Measurements from ENCODE around the gene PRR23E. TPM values are rescaled to one million over a fixed set of nuclear protein-coding genes. Genes with fewer than 3 reads are reported as not detected.

Gene PRR23E
- total RNA-seq, 1 donor from 2014 or later = not detected

GRCh38 chr3:127215714-127216414 is 22.9 kb downstream of the PRR23E start:
- H3K36me3 Mint-ChIP-seq (ENCODE audit: unreplicated experiment) = no peaks in the 10 kb centered on the region
- TF ChIP-seq CTCF (IDR thresholded peaks at IDR 0.05; ENCODE audit: partially characterized antibody, unreplicated experiment) = no peak
- H3K9me3 Mint-ChIP-seq (ENCODE audit: unreplicated experiment) = peaks cover 2% of the 10 kb centered on the region
- no peak overlapping the region for H3K27ac Mint-ChIP-seq (ENCODE audit: unreplicated experiment)
- H3K27me3 Mint-ChIP-seq (ENCODE audit: unreplicated experiment) = peaks cover 5% of the 10 kb centered on the region
- no peak overlapping the region for H3K4me3 Mint-ChIP-seq (ENCODE audit: unreplicated experiment)
- peaks cover 10% of the 10 kb centered on the region for H3K4me1 Mint-ChIP-seq (ENCODE audit: low read depth, unreplicated experiment)
- DNase-seq = peak; percentile 61

GRCh38 chr3:127216415-127217261 is 23.7 kb downstream of the PRR23E start:
- DNase-seq = no peak
- H3K36me3 Mint-ChIP-seq (ENCODE audit: unreplicated experiment) = no peaks in the 10 kb centered on the region
- H3K4me1 Mint-ChIP-seq (ENCODE audit: low read depth, unreplicated experiment) = peaks cover 10% of the 10 kb centered on the region
- no peak overlapping the region for H3K27ac Mint-ChIP-seq (ENCODE audit: unreplicated experiment)
- H3K9me3 Mint-ChIP-seq (ENCODE audit: unreplicated experiment) = peaks cover 2% of the 10 kb centered on the region
- peaks cover 5% of the 10 kb centered on the region for H3K27me3 Mint-ChIP-seq (ENCODE audit: unreplicated experiment)
- no peak overlapping the region for H3K4me3 Mint-ChIP-seq (ENCODE audit: unreplicated experiment)
- no peak for TF ChIP-seq CTCF (IDR thresholded peaks at IDR 0.05; ENCODE audit: partially characterized antibody, unreplicated experiment)

- no peaks in the 10 kb centered on the region for H3K9me3 Mint-ChIP-seq (ENCODE audit: unreplicated experiment)
- peaks cover 2% of the 10 kb centered on the region for H3K27me3 Mint-ChIP-seq (ENCODE audit: unreplicated experiment)
- peaks cover 12% of the 10 kb centered on the region for H3K4me1 Mint-ChIP-seq (ENCODE audit: low read depth, unreplicated experiment)
- no peak for TF ChIP-seq CTCF (IDR thresholded peaks at IDR 0.05; ENCODE audit: partially characterized antibody, unreplicated experiment)
- no peak for DNase-seq
- no peaks in the 10 kb centered on the region for H3K36me3 Mint-ChIP-seq (ENCODE audit: unreplicated experiment)
- H3K27ac Mint-ChIP-seq (ENCODE audit: unreplicated experiment) = no peak overlapping the region
- H3K4me3 Mint-ChIP-seq (ENCODE audit: unreplicated experiment) = no peak overlapping the region
Observed at GRCh38 chr3:127217596-127218453, 24.9 kb downstream of the PRR23E start.

- Mint-ChIP-seq H3K27ac (ENCODE audit: unreplicated experiment) (no peak overlapping the region), H3K4me1 (ENCODE audit: low read depth, unreplicated experiment) (peaks cover 12% of the 10 kb centered on the region), H3K27me3 (ENCODE audit: unreplicated experiment) (peaks cover 6% of the 10 kb centered on the region), H3K4me3 (ENCODE audit: unreplicated experiment) (no peak overlapping the region), H3K36me3 (ENCODE audit: unreplicated experiment) (no peaks in the 10 kb centered on the region), H3K9me3 (ENCODE audit: unreplicated experiment) (no peaks in the 10 kb centered on the region)
- DNase-seq = no peak
- no peak for TF ChIP-seq CTCF (IDR thresholded peaks at IDR 0.05; ENCODE audit: partially characterized antibody, unreplicated experiment)
Observed at GRCh38 chr3:127218454-127218922, 25.6 kb downstream of the PRR23E start.
